Dermis blood vessel endothelial cell (primary cell): ENCODE results near the gene TUBB. TPM values are rescaled to one million over a fixed set of nuclear protein-coding genes. Genes with fewer than 3 reads are reported as not detected.
"Not testable (repeated sequence)": the region's sequence is repeated elsewhere in the genome, so short reads cannot be mapped to it uniquely, and the experiment has no call there.

Experiments
- DNase-seq: peaks from one replicate; pipeline ENCODE4 v3.0.0; 2010
- total RNA-seq: library from RNA; depleted of rRNA; stranded (reverse); fragments of >200 nt; gene quantifications from 2 replicates; pipeline ENCODE4 v1.2.3, GENCODE V29; 2014

Gene TUBB
- total RNA-seq, 1 donor from 2014 or later: 301 TPM

DNA sequence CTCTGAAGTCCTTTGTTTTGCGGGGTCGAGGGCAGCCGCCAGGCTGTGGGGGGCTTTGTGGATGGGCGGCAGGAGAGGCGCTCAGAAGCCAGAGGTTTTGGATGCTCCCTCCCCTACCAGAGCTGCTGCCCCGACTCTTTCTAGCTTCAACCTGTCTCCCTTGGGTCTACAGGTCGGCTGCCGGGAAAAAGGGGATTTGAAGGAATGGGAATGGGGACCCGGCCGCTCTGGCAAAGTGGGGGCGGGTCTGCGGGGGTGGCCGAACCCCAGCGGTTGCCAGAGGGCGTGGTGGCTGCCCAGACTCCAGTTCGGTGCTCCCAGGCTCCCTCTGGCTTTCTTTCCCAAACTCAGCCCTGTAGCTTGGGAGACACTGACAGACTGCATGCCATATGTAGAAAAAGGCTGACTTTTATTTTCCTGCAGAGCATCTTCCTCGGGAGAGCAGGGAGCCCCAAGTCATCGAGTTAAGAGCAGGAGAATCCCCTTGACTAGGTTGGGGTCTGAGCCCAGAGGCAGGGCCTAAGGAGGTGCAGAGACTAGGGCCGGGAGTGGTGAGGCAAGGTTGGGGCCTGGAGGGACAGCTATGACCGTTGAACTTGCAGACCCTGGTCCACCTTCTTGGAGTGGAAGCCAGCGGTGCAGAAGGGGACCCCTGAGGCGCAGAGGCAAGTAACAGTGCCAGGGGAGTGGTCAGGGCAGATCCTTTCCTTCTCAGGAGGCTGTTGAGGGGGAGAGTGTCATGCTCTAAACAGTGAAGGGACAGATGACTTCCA is 32.3 kb upstream of the TUBB start:
- peak; percentile 56 for DNase-seq

GRCh38 chr6:30688569-30688968 is 31.6 kb upstream of the TUBB start:
- DNase-seq: no peak

DNA sequence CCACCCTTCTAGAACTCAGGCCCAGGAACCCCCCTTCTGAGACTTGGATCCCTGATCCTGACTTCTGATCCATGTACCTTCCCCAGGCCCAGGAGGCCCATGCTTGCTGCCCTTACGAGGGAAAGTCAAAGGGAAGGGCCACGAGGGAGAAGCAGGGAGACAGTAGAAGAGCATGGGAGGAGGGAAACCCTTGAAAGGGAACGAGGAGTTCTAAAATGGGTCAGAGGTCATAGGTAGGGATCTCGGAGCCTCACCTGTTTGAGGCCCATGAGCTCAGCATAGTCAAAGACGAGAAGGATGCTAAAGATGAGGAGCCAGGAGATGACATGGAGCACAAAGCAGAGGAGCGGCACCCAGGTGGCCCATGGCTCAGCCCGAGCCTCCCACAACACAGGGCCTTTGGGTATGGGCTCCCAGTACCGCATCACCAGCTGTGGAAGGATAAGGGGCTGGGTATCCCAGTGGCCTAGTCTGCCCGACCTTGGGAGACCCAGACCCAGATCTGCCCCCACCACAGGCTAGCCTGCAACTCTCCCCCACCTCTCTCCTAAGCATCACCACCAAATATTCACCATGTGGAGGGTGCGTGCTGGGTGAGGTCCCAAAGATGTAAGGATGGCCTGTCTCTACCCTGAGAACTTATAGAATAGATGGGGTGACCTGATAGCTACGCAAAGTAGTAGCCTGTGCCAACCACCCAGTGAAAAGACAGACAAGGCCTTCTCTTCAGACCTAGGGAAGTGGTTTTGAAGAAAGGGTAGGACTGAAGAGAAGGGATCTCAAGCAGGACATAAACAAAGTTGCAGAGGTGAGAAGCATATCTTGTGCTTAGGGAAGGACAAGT is 30.9 kb upstream of the TUBB start:
- no peak for DNase-seq

DNA sequence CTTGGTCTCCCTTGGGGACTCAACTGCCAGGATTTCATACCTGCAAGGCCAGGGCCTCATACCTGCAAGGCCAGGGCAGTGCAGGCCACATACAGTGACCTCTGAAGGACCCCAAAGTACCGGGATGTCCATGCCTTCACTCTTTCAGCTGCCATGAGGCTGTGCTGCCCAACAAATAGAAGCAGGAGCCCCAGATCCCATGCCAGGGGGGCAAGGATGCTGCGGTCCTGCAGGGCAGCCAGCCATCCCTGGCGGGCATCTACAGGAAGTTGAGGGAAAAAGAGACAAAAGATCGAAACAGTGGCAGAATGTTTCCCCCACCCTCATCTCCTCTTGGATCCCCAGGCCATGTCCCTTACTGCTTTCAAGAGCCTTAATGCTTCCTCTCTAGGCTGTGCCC is 30.2 kb upstream of the TUBB start:
- no peak for DNase-seq

DNA sequence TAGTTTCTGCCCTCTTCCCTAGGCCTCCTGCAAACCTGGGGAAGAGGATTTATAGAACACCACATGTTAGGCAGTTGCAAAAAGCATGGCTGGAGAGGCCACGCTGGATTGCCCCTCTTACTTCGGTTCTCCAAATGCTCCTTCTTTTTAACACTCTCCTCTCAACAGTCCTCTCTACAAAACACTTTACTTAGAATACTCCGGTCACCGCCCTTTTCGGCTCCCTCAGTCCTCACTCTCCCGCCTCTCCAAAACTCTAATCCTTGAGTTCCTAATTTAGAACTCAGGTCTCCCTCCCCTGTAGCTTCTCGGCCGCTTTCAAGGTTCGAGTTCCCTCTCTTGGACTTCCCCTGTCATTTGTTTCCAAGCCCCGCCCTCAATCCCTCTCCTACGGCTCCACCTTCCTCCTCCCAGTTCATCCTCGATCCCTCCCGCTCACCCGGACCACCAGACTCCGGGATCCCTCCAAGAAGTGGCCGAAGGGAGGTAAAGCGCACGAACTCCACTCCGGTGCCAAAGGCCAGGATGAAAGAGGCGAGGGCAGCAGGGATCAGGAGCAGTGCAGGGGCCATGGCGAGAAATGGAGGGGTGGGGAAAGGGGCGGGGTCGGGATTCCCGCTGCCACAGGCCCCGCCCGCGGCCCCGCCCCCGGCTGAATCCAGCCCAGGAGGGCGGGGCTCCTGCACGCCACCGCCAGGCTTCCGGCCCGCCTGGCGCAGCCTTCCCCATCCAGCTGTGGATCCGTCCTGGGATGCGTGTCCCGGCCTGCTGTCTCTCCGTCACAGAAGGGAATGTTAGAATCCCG is 29.5 kb upstream of the TUBB start, which contains the start of gene NRM:
Gene NRM, minus strand, starts transcription at position 582 of the 805 bp plus-strand sequence. Its CDS starts 10 bp downstream, at position 572.
- peak; percentile 81 for DNase-seq

DNA sequence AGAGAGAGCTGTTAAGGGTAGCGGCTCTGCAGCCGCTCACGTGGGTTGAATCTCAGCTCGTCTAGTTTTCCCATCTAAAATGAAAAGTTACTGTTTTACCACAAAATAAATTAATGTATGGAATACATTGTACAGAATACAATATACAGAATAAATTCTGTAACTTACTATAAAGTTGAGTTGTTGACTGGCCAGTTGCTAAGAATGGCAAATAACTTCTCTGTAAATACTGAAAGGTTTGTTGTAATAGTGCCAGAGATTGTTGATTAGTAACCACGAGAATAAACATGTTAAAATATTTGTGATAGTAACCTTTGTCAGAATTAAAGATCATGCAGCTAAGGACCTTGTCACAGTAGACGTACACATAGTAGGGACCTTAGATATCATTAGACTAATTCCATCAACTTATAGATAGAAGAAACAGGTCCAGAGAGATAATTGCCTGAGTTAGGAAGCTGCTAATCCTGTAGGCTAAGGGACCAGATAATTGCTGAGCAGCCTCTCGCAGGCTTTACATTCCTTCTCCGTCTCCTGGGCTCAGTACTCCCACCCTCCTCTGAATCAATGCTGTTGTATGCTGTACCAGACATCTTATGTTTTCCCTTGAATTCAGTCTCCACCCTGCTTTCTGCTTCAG is 28.8 kb upstream of the TUBB start:
- peak; percentile 9 for DNase-seq

GRCh38 chr6:30696432-30696831 is 23.7 kb upstream of the TUBB start:
- no peak for DNase-seq

- DNase-seq: peak; percentile 14
Observed at GRCh38 chr6:30700340-30700739, 19.8 kb upstream of the TUBB start.

- no peak for DNase-seq
Observed at GRCh38 chr6:30703011-30703410, 17.1 kb upstream of the TUBB start.

DNA sequence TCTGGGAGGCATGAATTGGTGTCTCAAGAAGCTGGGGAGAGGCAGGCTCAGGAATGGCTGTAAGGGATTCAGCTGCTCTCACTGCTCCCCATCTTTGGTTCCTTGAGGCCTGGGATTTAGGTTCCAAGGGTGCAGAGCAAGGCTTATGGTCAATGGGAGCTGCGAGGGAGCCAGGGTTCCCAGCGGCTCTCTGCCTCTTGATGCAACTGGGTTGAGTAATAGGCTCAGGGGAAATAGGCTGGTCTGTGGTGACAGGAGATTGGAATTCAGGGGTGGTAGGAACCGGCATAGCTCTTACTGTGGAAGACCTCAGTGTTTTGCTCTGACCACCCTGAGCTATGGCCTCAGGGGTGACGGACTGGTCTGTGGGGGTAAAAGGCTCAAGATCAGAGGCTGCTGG is 16.3 kb upstream of the TUBB start:
- no peak for DNase-seq

GRCh38 chr6:30705620-30706019 is 14.5 kb upstream of the TUBB start:
- no peak for DNase-seq

- no peak for DNase-seq
Observed at GRCh38 chr6:30707281-30707850, 12.8 kb upstream of the TUBB start.

- DNase-seq: no peak
Observed at GRCh38 chr6:30709101-30709868, 10.9 kb upstream of the TUBB start.

DNA sequence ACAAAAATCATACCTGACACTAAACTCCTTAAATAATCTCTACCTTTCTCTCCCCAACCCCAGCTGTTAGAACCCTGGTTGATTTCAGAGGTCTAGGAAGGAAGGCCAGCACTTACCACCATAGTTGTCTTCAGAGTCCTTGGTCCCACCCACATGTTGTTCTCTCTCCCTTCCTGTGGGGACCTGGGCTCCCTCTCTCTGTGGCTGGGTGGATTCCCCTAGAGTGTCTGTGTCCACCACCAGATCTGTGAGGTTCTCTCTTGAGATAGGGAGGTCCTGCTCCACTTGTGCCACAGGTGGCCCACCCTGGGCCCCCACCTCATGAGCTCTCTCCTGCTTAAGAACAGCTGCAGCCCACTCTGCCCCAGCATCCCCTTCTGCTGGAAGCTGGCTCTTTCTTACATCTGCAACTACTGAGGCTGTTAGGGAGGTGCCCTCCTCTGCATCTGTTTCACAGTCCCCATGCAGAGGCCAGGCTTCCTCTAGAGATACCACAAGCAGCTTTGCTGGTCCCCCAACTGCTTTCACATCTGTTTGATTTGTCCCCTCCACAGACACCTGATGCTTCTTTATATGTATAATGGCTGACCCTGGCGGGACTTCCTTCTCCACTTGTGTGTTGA is 8.3 kb upstream of the TUBB start:
- DNase-seq: no peak

GRCh38 chr6:30712441-30712945 is 7.7 kb upstream of the TUBB start:
- DNase-seq: no peak

GRCh38 chr6:30714263-30714662 is 5.9 kb upstream of the TUBB start:
- no peak for DNase-seq

DNA sequence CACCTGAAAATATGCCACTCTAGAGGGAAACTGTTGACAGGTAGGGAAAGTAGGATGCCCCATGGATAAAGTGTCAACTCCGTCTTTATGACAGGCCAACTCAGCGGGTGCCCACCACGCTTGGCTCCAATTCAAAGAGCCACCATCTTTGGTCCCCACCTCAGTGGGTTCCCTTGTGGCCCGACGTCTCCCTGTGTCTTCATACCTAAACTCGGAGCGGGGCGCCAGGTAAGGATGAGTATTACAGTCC is 3.3 kb upstream of the TUBB start:
- DNase-seq: no peak

DNA sequence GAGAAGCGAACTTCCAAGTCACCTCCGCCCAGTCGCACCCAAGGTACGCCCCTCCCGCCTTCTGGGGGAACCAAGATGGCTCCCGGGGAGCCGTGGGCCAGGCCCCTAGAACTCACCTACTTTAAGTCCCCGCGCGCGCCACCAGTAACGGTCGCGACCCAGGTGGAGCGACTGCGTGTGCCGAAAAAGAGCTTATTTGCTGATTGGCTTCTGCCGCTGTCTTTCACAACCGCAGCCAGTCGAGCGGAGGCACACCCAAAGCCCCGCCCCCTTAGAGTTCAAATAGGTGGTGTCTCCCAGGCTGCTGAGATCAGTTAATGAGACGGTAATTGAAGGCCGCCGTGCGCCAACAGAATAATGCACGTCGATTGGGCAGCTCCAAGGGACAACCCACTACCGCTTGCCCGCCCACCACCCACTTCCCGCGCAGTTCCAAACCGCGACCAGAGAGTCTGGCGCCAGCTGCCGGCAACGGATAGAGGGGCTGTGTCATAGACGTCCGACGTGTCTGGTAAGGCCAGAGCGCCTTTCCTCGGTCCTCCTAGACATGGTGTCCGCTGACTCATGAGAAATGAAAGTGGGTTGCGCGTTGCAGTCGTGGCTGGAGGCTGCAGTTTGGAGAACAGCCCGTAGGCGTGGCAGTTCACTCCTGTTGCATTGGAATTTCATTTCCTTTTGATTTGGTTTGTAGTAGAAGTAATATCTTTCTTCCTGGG is 2.9 kb upstream of the TUBB start, which contains the start of gene MDC1:
Gene MDC1, minus strand, starts transcription at position 153 of the 716 bp plus-strand sequence. CDS start 2,106 bp downstream, outside the sequence.
- DNase-seq: peak; percentile 100

GRCh38 chr6:30717845-30718720 is 2.1 kb upstream of the TUBB start:
- not testable (repeated sequence) for DNase-seq
